ENCODE measurements around the gene TGIF1.
A peak's percentile ranks its signal among the peaks of the same experiment; 100 is the strongest.

The TGIF1 gene

GRCh38 chr18:3447895-3448837 is 1.8 kb upstream of the TGIF1 start:
- H3K9ac ChIP-seq = peak overlapping the region; percentile 97 to 100 (median 99)
- H3K4me3 ChIP-seq = peak overlapping the region; percentile 93 to 100 (median 96)
- H3K9me3 ChIP-seq (replicated peaks in 1 of 11) = no peaks in the 10 kb centered on the region
- peaks cover 4 to 22% (median 19%) of the 10 kb centered on the region in 11 experiments; a peak in 20 of 22 replicates for H4K20me1 ChIP-seq
- H3K36me3 ChIP-seq = peaks cover 0 to 18% (median 5%) of the 10 kb centered on the region in 11 experiments; a peak in 10 of 22 replicates
- H3K4me2 ChIP-seq = peak overlapping the region; percentile 81 to 94 (median 90)
- peak overlapping the region; percentile 97 to 100 (median 99) for H3K27ac ChIP-seq
- no peak for TF ChIP-seq Cebpa-rat (IDR thresholded peaks at IDR 0.05)
- no peaks in the 10 kb centered on the region for H3K27me3 ChIP-seq
- H3K4me1 ChIP-seq = peaks cover 17 to 27% (median 20%) of the 10 kb centered on the region in 10 experiments

GRCh38 chr18:3448838-3449511 is 997 bp upstream of the TGIF1 start:
- Histone ChIP-seq H3K4me2 (peak overlapping the region; percentile 64 to 94 (median 90)), H3K9me3 (replicated peaks in 1 of 11) (no peaks in the 10 kb centered on the region), H3K4me1 (peaks cover 17 to 27% (median 24%) of the 10 kb centered on the region in 10 experiments), H3K27ac (peak overlapping the region; percentile 97 to 100 (median 99)), H3K27me3 (no peaks in the 10 kb centered on the region), H3K36me3 (peaks cover 0 to 24% (median 8%) of the 10 kb centered on the region in 11 experiments; a peak in 10 of 22 replicates), H3K9ac (peak overlapping the region; percentile 97 to 100 (median 99)), H4K20me1 (peaks cover 12 to 31% (median 27%) of the 10 kb centered on the region in 11 experiments; a peak in 20 of 22 replicates), H3K4me3 (peak overlapping the region; percentile 93 to 100 (median 96))
- peak in 9 of 11 experiments; percentile 16 to 88 (median 68); a peak in 14 of 22 replicates for TF ChIP-seq Cebpa-rat (IDR thresholded peaks at IDR 0.05)

- H3K4me3 ChIP-seq = peak overlapping the region; percentile 93 to 100 (median 96)
- peaks cover 17 to 31% (median 25%) of the 10 kb centered on the region in 10 experiments for H3K4me1 ChIP-seq
- H3K9me3 ChIP-seq (replicated peaks in 1 of 11) = no peaks in the 10 kb centered on the region
- peak overlapping the region; percentile 97 to 100 (median 99) for H3K9ac ChIP-seq
- no peak for TF ChIP-seq Cebpa-rat (IDR thresholded peaks at IDR 0.05)
- H3K27ac ChIP-seq = peak overlapping the region; percentile 97 to 100 (median 99)
- H3K4me2 ChIP-seq = peak overlapping the region; percentile 63 to 93 (median 78)
- no peaks in the 10 kb centered on the region for H3K27me3 ChIP-seq
- peaks cover 18 to 36% (median 32%) of the 10 kb centered on the region in 11 experiments; a peak in 20 of 22 replicates for H4K20me1 ChIP-seq
- peaks cover 0 to 27% (median 8%) of the 10 kb centered on the region in 11 experiments; a peak in 10 of 22 replicates for H3K36me3 ChIP-seq
Measured at GRCh38 chr18:3449512-3450011, 410 bp upstream of the TGIF1 start.

- H3K4me1 ChIP-seq = peaks cover 25 to 41% (median 34%) of the 10 kb centered on the region in 10 experiments
- H4K20me1 ChIP-seq = peaks cover 29 to 49% (median 45%) of the 10 kb centered on the region in 11 experiments
- H3K9me3 ChIP-seq (replicated peaks in 1 of 11) = no peaks in the 10 kb centered on the region
- no peaks in the 10 kb centered on the region for H3K27me3 ChIP-seq
- H3K27ac ChIP-seq = peak overlapping the region; percentile 97 to 100 (median 99)
- H3K9ac ChIP-seq = peak overlapping the region; percentile 97 to 100 (median 99)
- peaks cover 2 to 38% (median 17%) of the 10 kb centered on the region in 11 experiments for H3K36me3 ChIP-seq
- peak overlapping the region; percentile 93 to 100 (median 96) for H3K4me3 ChIP-seq
- peak overlapping the region; percentile 84 to 96 (median 94) for H3K4me2 ChIP-seq
- TF ChIP-seq Cebpa-rat (IDR thresholded peaks at IDR 0.05) = no peak
Measured at GRCh38 chr18:3450799-3451182, 819 bp downstream of the TGIF1 start.

GRCh38 chr18:3451183-3451988 is 1.4 kb downstream of the TGIF1 start:
- Histone ChIP-seq H3K4me3 (peak overlapping the region; percentile 93 to 100 (median 96)), H3K27me3 (no peaks in the 10 kb centered on the region), H3K27ac (peak overlapping the region; percentile 97 to 100 (median 99)), H3K36me3 (peaks cover 8 to 44% (median 23%) of the 10 kb centered on the region in 11 experiments), H3K9me3 (replicated peaks in 1 of 11) (no peaks in the 10 kb centered on the region), H3K4me2 (peak overlapping the region; percentile 84 to 96 (median 94)), H3K9ac (peak overlapping the region; percentile 97 to 100 (median 99)), H3K4me1 (peaks cover 25 to 41% (median 34%) of the 10 kb centered on the region in 10 experiments), H4K20me1 (peaks cover 35 to 55% (median 51%) of the 10 kb centered on the region in 11 experiments)
- TF ChIP-seq Cebpa-rat (IDR thresholded peaks at IDR 0.05) = no peak

GRCh38 chr18:3451989-3452749 is 2.2 kb downstream of the TGIF1 start:
- Histone ChIP-seq H3K4me2 (peak overlapping the region; percentile 84 to 96 (median 94)), H3K27ac (peak overlapping the region; percentile 97 to 100 (median 99))

More at GRCh38 chr18:3451989-3452749, 2.2 kb downstream of the TGIF1 start:
- peak overlapping the region; percentile 93 to 100 (median 96) for H3K4me3 ChIP-seq
- TF ChIP-seq Cebpa-rat (IDR thresholded peaks at IDR 0.05) = no peak
- H4K20me1 ChIP-seq = peaks cover 43 to 63% (median 58%) of the 10 kb centered on the region in 11 experiments
- H3K9me3 ChIP-seq (replicated peaks in 1 of 11) = peaks cover 0 to 3% (median 0%) of the 10 kb centered on the region in 11 experiments; a peak in 1 of 22 replicates
- no peaks in the 10 kb centered on the region for H3K27me3 ChIP-seq
- peak overlapping the region; percentile 97 to 100 (median 99) for H3K9ac ChIP-seq
- H3K36me3 ChIP-seq = peaks cover 16 to 52% (median 30%) of the 10 kb centered on the region in 11 experiments
- peaks cover 25 to 35% (median 29%) of the 10 kb centered on the region in 10 experiments for H3K4me1 ChIP-seq
